ENCODE data around the gene GRM3.

GRM3 gene

GRCh38 chr7:86653919-86654659, 10.4 kb downstream of the GRM3 start:
- Histone ChIP-seq H3K36me3 (no peaks in the 10 kb centered on the region), H3K27ac (no peak overlapping the region), H3K9me3 (ENCODE audit: severe bottlenecking) (no peaks in the 10 kb centered on the region), H3K4me3 (ENCODE audit: low read depth, low read length) (no peak overlapping the region), H3K27me3 (ENCODE audit: insufficient read depth, low read depth, severe bottlenecking) (no peaks in the 10 kb centered on the region)
- DNase-seq, result no peak
- TF ChIP-seq CTCF (IDR thresholded peaks at IDR 0.05; ENCODE audit: low read depth, low read length), result no peak

DNA sequence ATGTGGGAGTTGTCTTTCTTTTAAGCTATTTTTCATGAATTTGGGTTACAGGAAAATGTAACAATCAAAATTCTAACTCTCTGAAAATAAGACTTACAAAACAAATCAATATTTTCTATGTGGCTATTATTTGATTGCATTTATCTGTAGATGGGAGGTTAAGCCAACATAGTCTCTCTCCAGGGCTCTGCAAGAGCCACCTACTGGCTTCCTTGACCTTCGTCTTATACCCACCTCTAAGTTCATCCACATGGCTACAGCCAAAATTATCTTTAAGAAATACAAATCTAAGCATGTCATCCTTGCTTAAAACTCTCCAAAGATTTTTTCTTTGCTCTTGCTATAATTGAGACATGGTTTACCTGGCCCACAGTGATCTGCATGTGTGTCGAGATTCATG, 14.2 kb downstream of the GRM3 start:
- Histone ChIP-seq H3K9me3 (ENCODE audit: severe bottlenecking) (no peaks in the 10 kb centered on the region), H3K4me3 (ENCODE audit: low read depth, low read length) (no peak overlapping the region), H3K27ac (no peak overlapping the region), H3K36me3 (no peaks in the 10 kb centered on the region), H3K27me3 (ENCODE audit: insufficient read depth, low read depth, severe bottlenecking) (no peaks in the 10 kb centered on the region)
- DNase-seq, result no peak
- no peak for TF ChIP-seq CTCF (IDR thresholded peaks at IDR 0.05; ENCODE audit: low read depth, low read length)

DNA sequence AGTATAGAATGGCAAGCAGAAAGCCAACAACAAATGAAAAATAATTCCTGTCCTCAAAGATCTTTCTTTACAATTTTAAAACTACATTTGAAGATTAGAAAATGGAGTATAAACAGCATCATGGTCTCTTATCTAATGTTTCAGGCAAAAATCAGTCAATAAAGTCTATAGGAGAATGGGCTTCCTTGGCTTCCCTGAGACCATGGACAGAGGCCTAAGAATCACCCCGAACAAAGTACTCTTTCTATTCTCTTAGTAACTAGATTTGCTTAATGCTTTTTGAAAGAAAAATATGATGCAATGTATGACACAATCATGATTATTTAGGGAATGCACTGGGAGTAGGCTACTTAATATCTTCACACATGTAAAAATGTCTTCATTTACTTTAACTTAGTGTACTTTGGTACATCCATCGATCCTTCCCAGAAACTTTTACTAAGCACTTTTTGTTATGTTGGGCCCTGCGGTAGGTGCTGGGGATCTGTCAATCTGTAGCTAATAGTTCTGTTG, 17.3 kb downstream of the GRM3 start:
- Histone ChIP-seq H3K9me3 (ENCODE audit: severe bottlenecking) (no peaks in the 10 kb centered on the region), H3K36me3 (no peaks in the 10 kb centered on the region), H3K27ac (no peak overlapping the region), H3K27me3 (ENCODE audit: insufficient read depth, low read depth, severe bottlenecking) (no peaks in the 10 kb centered on the region), H3K4me3 (ENCODE audit: low read depth, low read length) (no peak overlapping the region)
- TF ChIP-seq CTCF (IDR thresholded peaks at IDR 0.05; ENCODE audit: low read depth, low read length), result no peak
- no peak for DNase-seq

- no peak for TF ChIP-seq CTCF (IDR thresholded peaks at IDR 0.05; ENCODE audit: low read depth, low read length)
- Histone ChIP-seq H3K9me3 (ENCODE audit: severe bottlenecking) (no peaks in the 10 kb centered on the region), H3K4me3 (ENCODE audit: low read depth, low read length) (no peak overlapping the region)
Observed at GRCh38 chr7:86664486-86664885, 20.8 kb downstream of the GRM3 start.

DNA sequence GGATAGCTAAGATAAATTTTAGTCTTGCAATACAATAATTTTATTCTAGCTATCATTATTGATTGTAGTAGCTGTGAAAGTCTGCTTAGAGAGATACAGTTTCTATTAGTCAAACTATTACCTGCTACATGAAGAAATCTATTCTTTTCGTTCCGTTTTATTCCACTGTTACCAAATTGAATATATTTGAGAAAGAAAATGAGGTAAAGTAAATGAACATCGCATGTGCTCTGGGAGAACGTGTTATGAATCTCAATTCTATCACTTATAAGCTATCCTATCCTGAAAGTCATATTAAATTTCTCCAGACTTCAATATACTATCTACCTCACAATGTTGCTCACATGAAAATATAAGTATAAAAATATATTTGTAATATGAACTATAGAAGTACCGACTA, 21.3 kb downstream of the GRM3 start:
- no peak for DNase-seq
- H3K9me3 ChIP-seq (ENCODE audit: severe bottlenecking), result no peaks in the 10 kb centered on the region
- no peak for TF ChIP-seq CTCF (IDR thresholded peaks at IDR 0.05; ENCODE audit: low read depth, low read length)
- H3K36me3 ChIP-seq, result no peaks in the 10 kb centered on the region
- no peak overlapping the region for H3K4me3 ChIP-seq (ENCODE audit: low read depth, low read length)
- no peaks in the 10 kb centered on the region for H3K27me3 ChIP-seq (ENCODE audit: insufficient read depth, low read depth, severe bottlenecking)
- no peak overlapping the region for H3K27ac ChIP-seq

More at GRCh38 chr7:86664486-86664885, 20.8 kb downstream of the GRM3 start:
- no peak overlapping the region for H3K27ac ChIP-seq
- H3K36me3 ChIP-seq, result no peaks in the 10 kb centered on the region
- no peak for DNase-seq
- no peaks in the 10 kb centered on the region for H3K27me3 ChIP-seq (ENCODE audit: insufficient read depth, low read depth, severe bottlenecking)

GRCh38 chr7:86665669-86666068, 22.0 kb downstream of the GRM3 start:
- no peak for DNase-seq
- Histone ChIP-seq H3K36me3 (no peaks in the 10 kb centered on the region), H3K27ac (no peak overlapping the region), H3K27me3 (ENCODE audit: insufficient read depth, low read depth, severe bottlenecking) (no peaks in the 10 kb centered on the region), H3K9me3 (ENCODE audit: severe bottlenecking) (no peaks in the 10 kb centered on the region), H3K4me3 (ENCODE audit: low read depth, low read length) (no peak overlapping the region)
- no peak for TF ChIP-seq CTCF (IDR thresholded peaks at IDR 0.05; ENCODE audit: low read depth, low read length)
